ENCODE measurements around the gene ARF1. TPM values are rescaled to one million over a fixed set of nuclear protein-coding genes. Genes with fewer than 3 reads are reported as not detected.

Gene ARF1
- polyA plus RNA-seq, 3 donors, result 276 to 380 (median 348) TPM

GRCh38 chr1:228064296-228064695 lies 18.2 kb upstream of the ARF1 start:
- no peak for DNase-seq (ENCODE audit: extremely low read depth in 1 of 11, low read depth in 9 of 11, low spot score in 4 of 11)

- DNase-seq (ENCODE audit: extremely low read depth in 1 of 11, low read depth in 9 of 11, low spot score in 4 of 11), result no peak
These were observed 17.6 kb upstream of the ARF1 start for GRCh38 chr1:228064741-228065542.

- no peak for DNase-seq (ENCODE audit: extremely low read depth in 1 of 11, low read depth in 9 of 11, low spot score in 4 of 11)
These were observed 16.8 kb upstream of the ARF1 start for GRCh38 chr1:228065543-228066347.

GRCh38 chr1:228066416-228066815 lies 16.1 kb upstream of the ARF1 start:
- DNase-seq (ENCODE audit: extremely low read depth in 1 of 11, low read depth in 9 of 11, low spot score in 4 of 11), result no peak

GRCh38 chr1:228066891-228067654 lies 15.4 kb upstream of the ARF1 start:
- no peak for DNase-seq (ENCODE audit: extremely low read depth in 1 of 11, low read depth in 9 of 11, low spot score in 4 of 11)

GRCh38 chr1:228068359-228068758 lies 14.1 kb upstream of the ARF1 start:
- DNase-seq (ENCODE audit: extremely low read depth in 1 of 11, low read depth in 9 of 11, low spot score in 4 of 11), result no peak

- no peak for DNase-seq (ENCODE audit: extremely low read depth in 1 of 11, low read depth in 9 of 11, low spot score in 4 of 11)
These were observed 12.3 kb upstream of the ARF1 start for GRCh38 chr1:228070173-228070572.

GRCh38 chr1:228070851-228071250 lies 11.7 kb upstream of the ARF1 start:
- no peak for DNase-seq (ENCODE audit: extremely low read depth in 1 of 11, low read depth in 9 of 11, low spot score in 4 of 11)

- no peak for DNase-seq (ENCODE audit: extremely low read depth in 1 of 11, low read depth in 9 of 11, low spot score in 4 of 11)
These were observed 10.5 kb upstream of the ARF1 start for GRCh38 chr1:228071839-228072657.

- no peak for DNase-seq (ENCODE audit: extremely low read depth in 1 of 11, low read depth in 9 of 11, low spot score in 4 of 11)
These were observed 9.9 kb upstream of the ARF1 start for GRCh38 chr1:228072658-228073043.

- DNase-seq (ENCODE audit: extremely low read depth in 1 of 11, low read depth in 9 of 11, low spot score in 4 of 11), result no peak
These were observed 9.2 kb upstream of the ARF1 start for GRCh38 chr1:228073061-228073856.

- peak in 2 of 11 donors; percentile 32 to 57 for DNase-seq (ENCODE audit: extremely low read depth in 1 of 11, low read depth in 9 of 11, low spot score in 4 of 11)
These were observed 8.5 kb upstream of the ARF1 start for GRCh38 chr1:228073857-228074545.

GRCh38 chr1:228074954-228075730 lies 7.4 kb upstream of the ARF1 start:
- DNase-seq (ENCODE audit: extremely low read depth in 1 of 11, low read depth in 9 of 11, low spot score in 4 of 11), result no peak

GRCh38 chr1:228075801-228076271 lies 6.7 kb upstream of the ARF1 start:
- DNase-seq (ENCODE audit: extremely low read depth in 1 of 11, low read depth in 9 of 11, low spot score in 4 of 11), result no peak

- DNase-seq (ENCODE audit: extremely low read depth in 1 of 11, low read depth in 9 of 11, low spot score in 4 of 11), result no peak
These were observed 5.6 kb upstream of the ARF1 start for GRCh38 chr1:228076796-228077430.

Data from renal cortex interstitium (tissue), 11 donors.